Lower leg skin (tissue), 3 donors: ENCODE results near the gene RENBP.

Experiments
- POLR2A ChIP-seq, 2 donors: fragments of 450-650 bp; IDR thresholded peaks; one replicate each; pipeline ENCODE4 v1.6.1; 2016 to 2017; ENCODE audit warnings: antibody characterized with exemption in 2 of 2, mild to moderate bottlenecking in 1 of 2, moderate library complexity in 1 of 2
- TF ChIP-seq, protein P1 (sequence below), 3 donors: fragments of 450-650 bp; IDR thresholded peaks; one replicate each; pipeline ENCODE4 v1.5.1; 2016; ENCODE audit warnings: antibody characterized with exemption in 3 of 3, mild to moderate bottlenecking in 3 of 3, moderate library complexity in 2 of 3

- TF ChIP-seq, protein P1, sequence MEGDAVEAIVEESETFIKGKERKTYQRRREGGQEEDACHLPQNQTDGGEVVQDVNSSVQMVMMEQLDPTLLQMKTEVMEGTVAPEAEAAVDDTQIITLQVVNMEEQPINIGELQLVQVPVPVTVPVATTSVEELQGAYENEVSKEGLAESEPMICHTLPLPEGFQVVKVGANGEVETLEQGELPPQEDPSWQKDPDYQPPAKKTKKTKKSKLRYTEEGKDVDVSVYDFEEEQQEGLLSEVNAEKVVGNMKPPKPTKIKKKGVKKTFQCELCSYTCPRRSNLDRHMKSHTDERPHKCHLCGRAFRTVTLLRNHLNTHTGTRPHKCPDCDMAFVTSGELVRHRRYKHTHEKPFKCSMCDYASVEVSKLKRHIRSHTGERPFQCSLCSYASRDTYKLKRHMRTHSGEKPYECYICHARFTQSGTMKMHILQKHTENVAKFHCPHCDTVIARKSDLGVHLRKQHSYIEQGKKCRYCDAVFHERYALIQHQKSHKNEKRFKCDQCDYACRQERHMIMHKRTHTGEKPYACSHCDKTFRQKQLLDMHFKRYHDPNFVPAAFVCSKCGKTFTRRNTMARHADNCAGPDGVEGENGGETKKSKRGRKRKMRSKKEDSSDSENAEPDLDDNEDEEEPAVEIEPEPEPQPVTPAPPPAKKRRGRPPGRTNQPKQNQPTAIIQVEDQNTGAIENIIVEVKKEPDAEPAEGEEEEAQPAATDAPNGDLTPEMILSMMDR (IDR thresholded peaks at IDR 0.05), result no peak
- no peak for TF ChIP-seq POLR2A (IDR thresholded peaks at IDR 0.05)
Measured at GRCh38 chrX:153909980-153910360, 34.5 kb downstream of the RENBP start.
